Astrocyte of the spinal cord (primary cell): ENCODE data around the gene RUNDC1.

Source experiments
- DNase-seq: peaks from one replicate; pipeline ENCODE4 v3.0.0; 2011; ENCODE audit warnings: low read depth, low spot score
- H3K4me3 ChIP-seq: 2 replicates; pipeline ENCODE4 v1.5.1; 2011; ENCODE audit warnings: low read depth, mild to moderate bottlenecking, low read length, moderate library complexity
- CTCF ChIP-seq: IDR thresholded peaks from 2 replicates; pipeline ENCODE4 v1.5.1; 2012; ENCODE audit warnings: low read depth, mild to moderate bottlenecking, low read length, inconsistent platforms
- in situ Hi-C: cut with HindIII; loops from 2 replicates; pipeline ENCODE4 v1.10.0; 2017; ENCODE audit warnings: low sequenced_read_pairs

RUNDC1 gene

DNA sequence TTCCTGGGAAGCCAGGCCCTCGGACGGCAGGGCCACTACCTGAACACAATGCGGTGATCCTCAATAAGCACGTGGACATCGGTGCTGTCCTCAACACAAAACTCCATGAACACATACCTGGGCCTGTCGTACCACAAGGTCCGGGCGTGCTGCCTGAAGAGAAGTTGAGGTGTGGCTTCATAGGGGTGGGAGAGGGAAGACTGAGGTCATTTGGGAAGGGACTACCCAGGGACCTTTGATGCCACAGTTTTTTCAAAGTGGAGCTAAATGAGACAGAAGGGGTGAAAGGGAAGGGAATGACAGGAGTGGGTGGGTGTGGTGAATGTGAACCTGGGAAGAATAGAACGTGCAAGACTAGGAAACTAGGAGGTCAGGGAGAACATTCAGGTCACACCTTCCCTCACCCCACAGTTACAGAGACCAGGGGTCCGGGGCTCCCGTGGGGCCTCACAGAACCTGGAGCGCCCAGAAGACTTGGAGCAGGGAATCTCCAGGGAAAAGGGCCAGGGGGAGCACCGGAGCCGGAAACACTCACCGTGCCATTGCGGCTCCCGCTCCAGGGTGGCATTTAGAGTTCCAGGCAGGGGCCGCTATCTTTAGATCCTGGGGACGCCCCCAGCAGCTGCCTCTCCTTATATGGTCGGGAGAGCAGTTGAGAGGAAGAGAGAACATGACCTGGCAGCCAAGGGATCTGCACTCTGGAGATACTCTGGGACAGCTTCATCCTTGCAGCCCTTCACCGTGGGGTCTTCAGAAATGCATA is 673 bp upstream of the RUNDC1 start, which contains the start of gene PTGES3L:
Gene PTGES3L (minus strand): TSS at position 570 of the 763 bp plus-strand sequence. CDS start 27 bp downstream, at position 543.
- DNase-seq = peak; percentile 48

DNA sequence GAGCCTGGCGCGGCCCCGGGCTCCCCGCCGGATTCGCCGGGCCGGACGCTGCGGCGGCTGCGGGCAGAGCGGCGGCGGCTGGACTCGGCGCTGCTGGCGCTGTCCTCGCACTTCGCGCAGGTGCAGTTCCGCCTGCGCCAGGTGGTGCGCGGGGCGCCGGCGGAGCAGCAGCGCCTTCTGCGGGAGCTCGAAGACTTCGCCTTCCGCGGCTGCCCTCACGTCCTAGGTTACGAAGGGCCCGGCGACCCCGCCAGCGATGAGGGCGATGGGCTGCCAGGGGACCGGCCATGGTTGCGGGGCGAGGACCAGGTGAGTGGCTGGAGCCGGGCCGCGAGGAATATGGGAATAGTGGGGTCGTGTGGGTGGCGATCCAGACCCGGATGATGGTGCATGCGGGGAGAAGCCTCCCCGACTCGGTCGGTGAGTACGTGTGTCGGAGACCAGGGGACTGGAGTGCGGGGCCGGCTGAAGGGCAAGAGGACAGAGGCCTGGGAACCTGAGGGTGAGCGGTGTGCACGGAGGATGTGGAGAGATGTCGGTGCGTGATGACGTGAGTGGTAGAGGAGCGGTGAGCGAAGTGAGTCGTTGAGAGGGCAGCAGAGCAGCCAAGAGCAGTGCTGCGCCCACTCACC is 517 bp downstream of the RUNDC1 start:
- peak; percentile 24 for DNase-seq
- in situ Hi-C loops = no loop called here
- peak overlapping the region; percentile 84 for H3K4me3 ChIP-seq
- no peak for TF ChIP-seq CTCF

More for the DNA sequence above, 673 bp upstream of the RUNDC1 start, which contains the start of gene PTGES3L:
- peak within 1 kb of the TSS; percentile 84 for H3K4me3 ChIP-seq
- in situ Hi-C loops = no loop called here
- no peak for TF ChIP-seq CTCF

DNA sequence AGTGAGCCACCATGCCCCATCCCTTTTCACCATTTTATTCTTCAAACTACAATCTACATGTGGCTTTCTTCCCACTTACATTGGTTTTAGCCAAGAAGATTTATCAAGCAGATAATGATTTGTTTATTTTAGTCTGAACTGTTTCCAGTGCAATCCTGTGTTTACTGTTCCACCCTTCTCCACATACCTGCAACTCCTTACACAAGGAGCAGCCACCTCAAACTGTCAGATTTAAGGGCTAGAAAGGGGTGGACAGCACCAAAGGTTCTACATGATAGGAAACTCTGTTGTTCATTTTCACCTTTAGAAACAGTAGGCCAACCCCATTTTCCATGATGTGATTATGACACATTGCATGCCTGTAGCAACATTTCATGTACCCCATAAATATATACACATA is 1.9 kb downstream of the RUNDC1 start:
- no peak overlapping the region for H3K4me3 ChIP-seq

GRCh38 chr17:42985225-42985624 is 4.9 kb downstream of the RUNDC1 start:
- in situ Hi-C loops = no loop called here
- DNase-seq = no peak
- no peak overlapping the region for H3K4me3 ChIP-seq
- no peak for TF ChIP-seq CTCF

More for the DNA sequence above, 1.9 kb downstream of the RUNDC1 start:
- in situ Hi-C loops = no loop called here
- DNase-seq = no peak
- TF ChIP-seq CTCF = no peak

DNA sequence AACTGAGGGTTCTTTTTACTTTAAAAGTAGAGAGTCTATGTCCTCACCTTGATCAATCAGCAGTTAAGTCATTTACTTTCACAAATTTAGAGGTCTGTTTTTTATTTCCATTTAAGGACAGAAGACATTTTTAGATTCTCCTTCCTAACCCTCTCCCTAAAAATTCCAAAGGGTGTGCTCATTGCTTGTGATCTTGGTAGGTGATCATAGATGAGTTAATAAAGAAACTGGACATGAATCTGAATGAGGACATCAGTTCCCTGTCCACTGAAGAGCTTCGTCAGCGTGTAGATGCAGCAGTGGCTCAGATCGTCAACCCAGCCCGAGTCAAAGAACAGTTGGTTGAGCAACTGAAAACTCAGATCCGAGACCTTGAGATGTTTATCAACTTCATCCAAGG is 8.8 kb downstream of the RUNDC1 start:
- in situ Hi-C loops = no loop called here
- H3K4me3 ChIP-seq = no peak overlapping the region
- TF ChIP-seq CTCF = no peak
- no peak for DNase-seq

DNA sequence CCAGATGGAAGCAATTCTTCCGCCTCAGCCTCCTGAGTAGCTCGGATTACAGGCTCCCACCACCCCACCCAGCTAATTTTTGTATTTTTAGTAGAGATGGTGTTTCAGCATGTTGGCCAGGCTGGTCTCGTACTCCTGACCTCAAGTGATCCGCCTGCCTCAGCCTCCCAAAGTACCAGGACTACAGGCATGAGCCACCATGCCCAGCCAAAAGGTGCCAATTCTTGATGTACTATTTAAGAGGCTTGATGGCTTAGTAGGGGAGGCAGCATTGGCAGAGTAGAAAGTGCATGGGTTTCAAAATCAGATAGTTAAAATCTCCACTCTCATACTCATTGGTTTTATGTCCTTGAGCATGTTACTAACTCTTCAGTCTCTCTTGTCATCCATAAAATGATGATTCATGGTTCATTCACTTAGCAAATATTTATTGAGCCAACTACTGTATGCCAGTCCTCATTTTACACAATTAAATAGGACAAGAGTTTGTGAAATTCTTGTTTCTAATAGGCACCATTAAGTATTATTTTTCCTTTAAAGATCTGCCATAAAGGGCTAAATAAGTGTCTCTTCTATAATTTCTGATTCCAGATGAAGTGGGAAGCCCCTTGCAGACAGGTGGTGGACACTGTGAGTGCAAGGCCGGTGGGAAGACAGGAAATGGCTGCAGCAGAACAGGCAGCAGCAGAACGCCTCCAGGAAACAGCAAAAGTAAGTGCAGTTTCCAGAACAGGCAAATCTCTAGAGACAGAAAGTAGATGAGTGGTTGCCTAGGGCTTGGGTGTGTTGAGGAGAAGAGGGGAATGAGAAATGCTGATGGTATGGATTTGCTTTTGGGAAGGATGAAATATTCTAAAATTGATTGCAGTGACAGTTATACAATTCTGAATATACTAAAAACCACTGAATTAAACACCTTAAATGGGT is 9.6 kb downstream of the RUNDC1 start:
- no peak for DNase-seq
- in situ Hi-C loops = no loop called here
- no peak overlapping the region for H3K4me3 ChIP-seq
- no peak for TF ChIP-seq CTCF
